Stimulated activated CD4-positive, alpha-beta T cell treated with anti-CD3 and anti-CD28 coated beads, Interleukin-1b, Interleukin-23, amount 100 ng/mL, for 48 hours (primary cell): Measurements from ENCODE around the gene GPC5.

ENCODE experiments used
- DNase-seq: peaks from one replicate; pipeline ENCODE4 v3.0.0-alpha.2; 2020

The GPC5 gene

DNA sequence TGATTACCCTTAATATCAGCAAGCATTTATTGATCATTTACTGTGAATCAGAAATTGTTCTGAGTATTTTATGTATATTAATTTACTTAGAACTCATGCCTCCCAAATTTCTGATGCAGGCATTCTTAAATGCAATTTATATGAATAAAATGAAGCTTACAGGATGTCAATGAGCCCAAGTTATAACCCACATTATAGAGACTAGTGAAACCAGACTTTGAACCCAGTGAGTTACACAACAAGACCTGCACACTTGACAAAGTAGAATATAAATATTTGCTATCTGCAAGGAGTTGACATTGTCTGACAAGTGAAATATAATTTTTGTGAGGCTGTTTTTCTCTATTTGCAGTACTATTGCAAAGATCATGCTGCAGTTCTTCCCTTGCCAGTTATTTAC, 656.0 kb downstream of the GPC5 start:
- no peak for DNase-seq

DNA sequence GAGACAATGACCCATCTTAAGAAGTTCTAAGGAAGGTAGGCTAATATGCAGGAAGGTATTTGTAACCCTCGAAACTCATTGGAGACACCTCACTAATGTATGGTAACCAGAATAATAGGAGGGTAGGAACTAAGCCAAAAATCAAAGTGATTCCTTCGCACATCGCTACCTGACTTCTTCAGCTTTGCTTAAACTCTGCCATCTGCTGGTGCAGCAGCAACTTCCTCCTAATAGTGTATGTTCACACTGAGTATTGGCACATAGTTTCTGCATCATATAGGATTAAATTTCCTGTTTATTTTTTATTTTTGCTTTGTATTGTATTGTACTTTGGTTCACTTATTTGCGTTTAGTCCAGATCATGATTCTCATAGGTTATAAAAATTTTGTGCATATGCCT, 676.2 kb downstream of the GPC5 start:
- no peak for DNase-seq

DNA sequence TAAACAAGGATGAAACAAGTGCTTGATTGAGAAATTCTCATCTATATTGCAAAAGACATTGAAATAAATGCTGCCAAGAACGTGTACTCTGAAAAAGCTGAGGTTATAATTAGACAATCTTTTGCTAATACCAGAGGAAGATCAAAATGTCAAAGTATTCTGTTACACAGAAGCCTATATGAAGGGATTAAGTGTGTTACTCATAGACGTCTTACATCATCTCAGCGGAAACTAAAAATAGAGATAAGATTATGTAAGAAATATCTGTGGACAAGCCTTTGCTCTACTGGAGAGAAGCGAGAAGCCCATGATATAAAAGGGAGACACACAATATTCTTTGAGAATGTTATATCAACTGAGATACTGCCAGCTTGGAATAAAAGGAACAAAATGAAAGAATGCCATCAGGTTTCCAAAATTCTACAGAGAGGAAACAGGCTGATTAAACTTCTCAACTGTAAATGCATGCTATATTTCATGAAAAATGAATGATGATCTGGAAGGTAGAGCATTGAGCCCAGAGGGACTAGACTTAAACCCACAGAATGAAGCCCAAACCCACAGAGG, 699.0 kb downstream of the GPC5 start:
- DNase-seq, result no peak

GRCh38 chr13:92101801-92102200, 703.4 kb downstream of the GPC5 start:
- no peak for DNase-seq

DNA sequence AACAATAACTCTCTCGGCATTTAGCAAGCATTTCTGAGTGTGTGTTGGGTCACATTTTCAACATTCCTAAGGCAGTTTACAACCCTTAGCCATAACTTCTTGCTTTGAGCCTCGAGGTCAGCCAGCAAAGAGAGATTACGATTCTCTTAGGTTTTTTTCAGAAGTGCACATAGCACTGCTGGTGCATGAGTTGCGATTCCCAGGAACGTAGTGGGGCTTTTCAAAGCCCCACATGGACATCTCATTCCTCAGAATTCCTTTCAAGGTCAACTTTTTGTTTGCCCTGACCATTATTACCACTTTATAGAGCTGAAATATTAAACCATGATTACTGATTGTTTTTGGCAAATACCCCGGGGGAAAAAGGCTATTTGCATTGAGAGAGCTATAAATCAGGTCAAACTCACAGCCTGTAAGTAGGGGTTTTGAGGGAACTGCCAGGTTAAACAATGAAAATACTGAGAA, 705.3 kb downstream of the GPC5 start:
- no peak for DNase-seq

DNA sequence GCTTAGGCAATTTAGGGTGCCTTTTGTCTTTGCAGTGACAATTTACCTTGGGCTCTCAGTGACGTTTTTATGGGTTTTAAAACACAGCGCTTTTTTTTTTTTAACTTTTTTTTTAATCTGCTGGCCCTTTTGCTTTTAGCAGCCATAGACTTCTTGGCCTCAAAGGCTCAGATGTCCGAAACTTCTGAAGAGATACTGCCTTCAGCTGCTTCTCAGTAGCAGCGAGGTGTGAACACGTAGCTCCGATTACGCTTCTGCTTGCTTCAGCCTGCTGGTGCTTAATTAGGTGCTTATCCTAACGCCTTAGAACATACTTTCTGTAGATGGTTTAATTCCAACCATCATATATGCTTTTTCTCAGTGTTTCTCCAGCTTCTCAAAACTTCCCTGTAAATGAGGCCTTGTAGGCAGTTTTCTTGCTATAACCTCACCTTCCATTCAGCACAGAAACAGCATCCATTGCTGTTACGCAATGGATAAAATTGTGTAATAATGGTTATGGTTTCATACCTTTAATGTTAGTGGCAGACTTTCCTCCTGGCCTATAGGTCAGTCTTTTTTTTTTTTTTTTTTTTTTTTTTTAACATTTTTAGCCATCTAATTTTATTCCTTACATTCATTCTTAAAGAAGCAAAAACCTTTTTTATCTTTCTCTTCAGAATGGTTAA, 723.9 kb downstream of the GPC5 start:
- no peak for DNase-seq

- no peak for DNase-seq
Measured at GRCh38 chr13:92126399-92126798, 728.0 kb downstream of the GPC5 start.

GRCh38 chr13:92135509-92135908, 737.1 kb downstream of the GPC5 start:
- DNase-seq, result no peak

GRCh38 chr13:92136449-92137155, 738.2 kb downstream of the GPC5 start:
- DNase-seq, result no peak

GRCh38 chr13:92137520-92137919, 739.1 kb downstream of the GPC5 start:
- no peak for DNase-seq

DNA sequence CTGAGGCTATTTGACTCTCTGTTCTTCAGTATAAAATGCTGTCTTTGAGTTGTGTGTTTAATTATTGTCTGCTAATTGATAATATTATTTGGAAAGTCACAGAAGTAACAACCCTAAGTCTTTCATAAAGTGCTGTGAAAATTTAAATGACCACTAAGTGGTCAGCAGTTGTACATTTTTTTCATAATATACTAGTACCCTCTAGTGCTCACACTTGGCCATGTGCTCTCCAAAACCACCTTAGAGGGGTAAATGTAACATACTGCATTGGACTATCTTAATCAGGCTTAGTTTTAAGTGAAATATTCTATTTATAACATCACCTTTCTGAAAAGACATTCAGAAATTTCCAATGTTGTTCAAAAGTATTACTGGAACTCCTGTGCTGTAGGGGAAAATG, 745.3 kb downstream of the GPC5 start:
- no peak for DNase-seq

DNA sequence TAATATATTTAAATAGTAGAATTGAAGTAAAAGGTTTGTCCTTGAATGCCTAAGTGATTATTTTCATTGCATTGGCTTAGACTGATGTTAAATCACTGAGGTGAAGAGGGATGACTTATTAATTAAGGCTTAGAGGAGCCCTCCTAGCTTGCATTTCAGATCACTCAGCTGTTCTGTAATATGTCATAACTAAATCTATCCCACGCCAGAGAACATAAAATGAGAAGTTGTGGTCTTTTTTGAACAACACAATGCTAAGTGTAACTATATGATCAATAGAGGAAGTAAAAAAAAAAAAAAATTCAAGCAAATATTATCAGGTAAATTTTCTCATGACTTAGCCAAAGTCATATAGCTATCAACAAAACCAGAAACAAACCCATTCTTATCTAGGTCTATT, 752.2 kb downstream of the GPC5 start:
- no peak for DNase-seq

GRCh38 chr13:92158346-92158745, 759.9 kb downstream of the GPC5 start:
- DNase-seq, result no peak

GRCh38 chr13:92164822-92165221, 766.4 kb downstream of the GPC5 start:
- DNase-seq, result no peak

DNA sequence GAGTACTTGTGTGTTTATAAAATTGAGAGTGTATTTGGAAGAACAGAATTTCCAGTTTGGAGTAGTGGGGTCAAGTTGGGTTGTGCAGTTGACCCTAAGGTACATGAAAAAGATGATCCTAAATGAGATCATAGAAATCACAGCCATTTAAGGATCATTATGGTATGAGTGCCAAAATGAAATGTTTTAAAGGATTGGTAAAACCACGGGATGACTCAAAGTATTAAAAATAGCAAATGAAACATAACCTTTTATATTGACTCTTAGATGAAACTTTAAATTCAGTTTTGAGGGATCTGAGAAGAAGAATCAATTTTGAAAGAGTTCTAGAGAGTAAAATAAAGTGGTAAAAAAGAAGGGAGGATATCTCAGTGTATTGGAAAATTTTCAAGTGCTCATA, 773.8 kb downstream of the GPC5 start:
- no peak for DNase-seq

DNA sequence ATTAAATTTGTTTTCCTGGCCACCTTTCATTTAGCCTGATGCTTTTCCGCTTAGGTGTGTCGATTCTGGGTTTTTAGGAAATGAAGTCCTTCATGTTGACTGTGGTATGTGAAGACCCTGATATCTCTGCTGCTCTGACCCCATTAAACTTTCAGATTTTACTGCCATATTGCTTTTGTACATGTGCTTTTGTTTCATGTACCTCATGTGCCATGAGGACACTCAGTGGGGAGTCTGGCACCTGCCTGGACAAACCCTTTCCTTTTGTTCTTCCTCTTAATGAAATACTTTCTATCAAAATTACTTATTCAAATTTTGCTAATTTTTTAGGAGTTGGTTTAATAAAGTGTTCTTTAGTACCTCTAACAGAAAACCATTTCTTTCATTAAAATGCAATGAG, 774.8 kb downstream of the GPC5 start:
- no peak for DNase-seq

- no peak for DNase-seq
Measured at GRCh38 chr13:92175330-92175729, 776.9 kb downstream of the GPC5 start.

GRCh38 chr13:92177966-92178365, 779.5 kb downstream of the GPC5 start:
- no peak for DNase-seq

GRCh38 chr13:92179223-92179622, 780.8 kb downstream of the GPC5 start:
- no peak for DNase-seq

DNA sequence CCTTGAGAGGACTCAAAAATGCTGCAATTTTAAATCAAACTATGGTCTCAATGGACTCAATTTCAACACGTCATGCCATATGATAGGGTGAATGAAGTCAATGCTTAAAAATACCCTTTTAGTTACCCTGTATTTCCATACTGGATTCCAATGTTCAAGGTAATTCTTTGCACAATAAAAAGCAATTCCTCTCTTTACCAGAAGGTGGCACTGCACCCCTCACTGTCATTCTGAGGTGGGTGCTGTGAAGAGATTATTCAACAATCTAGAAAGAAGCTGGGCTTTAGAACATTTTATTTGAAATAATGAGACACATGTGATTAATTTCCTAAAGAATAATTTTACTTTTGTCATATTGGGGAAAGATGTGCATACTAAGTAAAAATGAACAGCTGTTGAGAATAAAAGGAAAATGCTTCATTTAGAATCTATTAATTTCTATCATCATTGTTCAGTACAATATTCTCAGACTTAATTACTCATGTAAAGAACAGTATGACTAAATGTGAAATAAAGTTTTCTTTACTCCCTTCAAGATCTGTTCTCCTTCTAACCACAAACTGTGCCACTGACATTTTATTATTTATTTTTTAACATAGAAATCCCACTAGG, 789.1 kb downstream of the GPC5 start:
- DNase-seq, result no peak

DNA sequence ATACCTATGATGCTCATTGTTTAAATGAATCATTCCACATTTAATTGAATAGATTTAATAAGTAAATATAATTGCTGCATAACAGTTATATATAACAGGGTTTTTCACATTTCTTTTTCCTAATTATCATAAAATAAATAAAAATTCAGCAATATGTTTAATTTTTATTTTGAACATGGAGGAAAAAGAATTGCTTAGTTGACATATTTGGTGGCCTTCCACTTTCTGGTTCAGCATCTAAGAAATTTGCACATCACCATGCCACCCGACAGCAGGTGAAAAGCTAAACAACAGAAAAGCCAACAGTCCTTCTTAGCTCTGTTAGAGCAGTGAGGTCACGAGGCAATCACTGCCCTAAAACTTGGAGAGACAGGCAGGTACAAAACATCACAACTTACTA, 790.2 kb downstream of the GPC5 start:
- no peak for DNase-seq

DNA sequence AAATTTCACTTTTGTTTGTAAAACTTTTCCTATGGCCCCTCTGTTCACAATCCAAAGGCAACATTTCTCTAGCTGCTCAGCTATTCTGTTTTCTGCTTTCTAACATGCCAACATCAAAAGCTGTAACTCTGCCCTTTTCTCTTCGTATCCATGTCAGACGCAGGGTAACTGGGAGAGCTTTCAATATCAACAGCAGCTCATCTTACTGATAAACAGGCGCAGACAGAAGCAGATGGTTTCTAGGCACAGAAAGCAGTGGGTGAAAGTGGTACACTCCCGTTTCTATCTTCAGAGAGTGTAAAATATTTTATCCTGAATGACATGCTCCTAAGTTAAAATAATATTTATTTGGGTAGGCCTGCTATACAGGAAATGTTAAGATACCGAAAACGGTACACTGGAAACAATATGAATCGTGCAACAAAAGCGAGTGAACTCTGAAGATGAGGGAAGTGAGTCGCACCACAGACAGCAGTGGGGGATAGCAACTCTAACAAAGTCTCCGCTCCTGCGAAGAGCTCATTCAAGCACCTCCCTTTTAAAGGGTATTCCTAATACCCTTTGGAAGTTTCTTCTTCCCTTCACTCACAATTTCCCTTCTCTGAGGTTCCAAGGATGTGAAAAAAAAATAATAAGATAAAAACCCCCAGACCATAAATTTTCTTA, 798.3 kb downstream of the GPC5 start:
- DNase-seq, result no peak

GRCh38 chr13:92197669-92198068, 799.2 kb downstream of the GPC5 start:
- DNase-seq, result no peak
